H1 (cell line): ENCODE results near the gene MAPKAP1. TPM values are rescaled to one million over a fixed set of nuclear protein-coding genes. Genes with fewer than 3 reads are reported as not detected.
A peak's percentile ranks its signal among the peaks of the same experiment; 100 is the strongest.

Experiments
- ASH2L ChIP-seq: fragments of 200-600, 300-600 bp; sonication (generic); IDR thresholded peaks from one replicate; pipeline ENCODE4 v1.7.1; 2017; ENCODE audit warnings: low read length
- EGR1 ChIP-seq: IDR thresholded peaks from 2 replicates; pipeline ENCODE4 v1.6.1; 2011; ENCODE audit warnings: low read depth, low read length, borderline replicate concordance
- EP300 ChIP-seq, 2 experiments: IDR thresholded peaks; 1 replicate in 1 of 2; 2 replicates in 1 of 2; pipeline ENCODE4 v1.6.1; 2011 to 2012; ENCODE audit warnings: low read depth in 2 of 2, low read length in 2 of 2, mild to moderate bottlenecking in 2 of 2, borderline replicate concordance in 1 of 2, inconsistent platforms in 1 of 2, moderate library complexity in 1 of 2
- HDAC2 ChIP-seq, 2 experiments: fragments of 300-600 bp in 1 of 2; sonication (generic) in 1 of 2; IDR thresholded peaks; 2 replicates each; pipeline ENCODE4 v1.6.1; 2011 to 2012; ENCODE audit warnings: low read depth in 2 of 2, low read length in 2 of 2, mild to moderate bottlenecking in 2 of 2, moderate library complexity in 2 of 2, borderline replicate concordance in 1 of 2, inconsistent platforms in 1 of 2
- KDM1A ChIP-seq: fragments of 200-600, 300-600 bp; sonication (generic); IDR thresholded peaks from 2 replicates; pipeline ENCODE4 v1.7.1; 2016; ENCODE audit warnings: mild to moderate bottlenecking, low read length, borderline replicate concordance
- KDM4A ChIP-seq: IDR thresholded peaks from one replicate; pipeline ENCODE4 v1.7.1; 2012; ENCODE audit warnings: low read depth, mild to moderate bottlenecking, moderate library complexity, low read length, inconsistent platforms; ENCODE audit not compliant: severe bottlenecking
- MAFK ChIP-seq: IDR thresholded peaks from 2 replicates; pipeline ENCODE4 v1.6.1; 2012; ENCODE audit warnings: low read depth, mild to moderate bottlenecking, improper control_type of control experiment, low read length
- NANOG ChIP-seq: IDR thresholded peaks from 2 replicates; pipeline ENCODE4 v1.6.1; 2011; ENCODE audit warnings: low read length, low read depth, mild to moderate bottlenecking, inconsistent platforms; ENCODE audit not compliant: insufficient read depth, poor library complexity, severe bottlenecking
- POLR2A ChIP-seq, 2 experiments: IDR thresholded peaks; 1 replicate in 1 of 2; 2 replicates in 1 of 2; pipeline ENCODE4 v1.6.1; 2011; ENCODE audit warnings: low read depth in 2 of 2, low read length in 2 of 2, mild to moderate bottlenecking in 2 of 2; ENCODE audit errors: control extremely low read depth in 1 of 2
- POLR2AphosphoS5 ChIP-seq: IDR thresholded peaks from 2 replicates; pipeline ENCODE4 v1.6.1; 2011; ENCODE audit warnings: low read depth, low read length
- POU5F1 ChIP-seq: IDR thresholded peaks from 2 replicates; pipeline ENCODE4 v1.6.1; 2011; ENCODE audit warnings: low read depth, mild to moderate bottlenecking, low read length, moderate library complexity
- RNF2 ChIP-seq: fragments of 200-900, 300-1000 bp; sonication (generic); IDR thresholded peaks from 2 replicates; pipeline ENCODE4 v1.7.1; 2016; ENCODE audit warnings: borderline replicate concordance, low read depth, mild to moderate bottlenecking, antibody characterized with exemption, low read length; ENCODE audit not compliant: poor library complexity, severe bottlenecking; ENCODE audit errors: missing control alignments
- SAP30 ChIP-seq: fragments of 300-600 bp; sonication (generic); IDR thresholded peaks from 2 replicates; pipeline ENCODE4 v1.7.1; 2012; ENCODE audit warnings: low read length, moderate library complexity, mild to moderate bottlenecking, inconsistent platforms; ENCODE audit not compliant: insufficient read depth, insufficient replicate concordance
- SIN3A ChIP-seq, 2 experiments: IDR thresholded peaks in 1 of 2; conservative IDR thresholded peaks in 1 of 2; 2 replicates each; pipeline ENCODE4 v1.6.1; 2011 to 2012; ENCODE audit warnings: low read length in 2 of 2, improper control_type of control experiment in 1 of 2, low read depth in 1 of 2, mild to moderate bottlenecking in 1 of 2
- SIRT6 ChIP-seq: IDR thresholded peaks from one replicate; pipeline ENCODE4 v1.7.1; 2012; ENCODE audit warnings: low read length, inconsistent platforms
- SP1 ChIP-seq: IDR thresholded peaks from 2 replicates; pipeline ENCODE4 v1.6.1; 2011; ENCODE audit warnings: low read depth, low read length
- SP2 ChIP-seq: IDR thresholded peaks from 2 replicates; pipeline ENCODE4 v1.6.1; 2012; ENCODE audit warnings: mild to moderate bottlenecking, low read length, inconsistent platforms
- TAF1 ChIP-seq: IDR thresholded peaks from 2 replicates; pipeline ENCODE4 v1.6.1; 2011; ENCODE audit warnings: mild to moderate bottlenecking, low read depth, low read length
- YY1 ChIP-seq: IDR thresholded peaks from 2 replicates; pipeline ENCODE4 v1.6.1; 2011; ENCODE audit warnings: low read depth, mild to moderate bottlenecking, low read length
- polyA plus RNA-seq, 7 experiments: library from polyadenylated mRNA; depleted of rRNA in 3 of 7; stranded (reverse) in 5 of 7; unstranded in 2 of 7; fragments of >200 nt in 5 of 7; fragments of 200-250 nt in 2 of 7; gene quantifications; 1 replicate in 5 of 7; 2 replicates in 1 of 7; 4 replicates in 1 of 7; pipeline versions ENCODE4 v1.2.1 to v1.2.3, GENCODE V29; 2011 to 2013; ENCODE audit warnings: missing spikeins in 2 of 7, mixed read lengths in 2 of 7
- total RNA-seq: library from RNA; stranded (reverse); fragmentation: NEBNext Ultra II Directional; extraction: Animal tissue kit (Norgen Biotek cat#: 25700); gene quantifications from 2 replicates; pipeline ENCODE4 v1.2.1, GENCODE V29; 2021
- TF ChIP-seq, protein P1 (sequence below): IDR thresholded peaks from 2 replicates; pipeline ENCODE4 v1.6.1; 2012; ENCODE audit warnings: low read length, inconsistent platforms
- TF ChIP-seq, protein P2 (sequence below): IDR thresholded peaks from 2 replicates; pipeline ENCODE4 v1.6.1; 2012; ENCODE audit warnings: inconsistent platforms

MAPKAP1 gene
- total and polyA plus RNA-seq, 2 of the 8 experiments (the other 6 are each of a cell fraction or from before 2014, with no cell fraction given): 79.2 to 140 TPM

DNA sequence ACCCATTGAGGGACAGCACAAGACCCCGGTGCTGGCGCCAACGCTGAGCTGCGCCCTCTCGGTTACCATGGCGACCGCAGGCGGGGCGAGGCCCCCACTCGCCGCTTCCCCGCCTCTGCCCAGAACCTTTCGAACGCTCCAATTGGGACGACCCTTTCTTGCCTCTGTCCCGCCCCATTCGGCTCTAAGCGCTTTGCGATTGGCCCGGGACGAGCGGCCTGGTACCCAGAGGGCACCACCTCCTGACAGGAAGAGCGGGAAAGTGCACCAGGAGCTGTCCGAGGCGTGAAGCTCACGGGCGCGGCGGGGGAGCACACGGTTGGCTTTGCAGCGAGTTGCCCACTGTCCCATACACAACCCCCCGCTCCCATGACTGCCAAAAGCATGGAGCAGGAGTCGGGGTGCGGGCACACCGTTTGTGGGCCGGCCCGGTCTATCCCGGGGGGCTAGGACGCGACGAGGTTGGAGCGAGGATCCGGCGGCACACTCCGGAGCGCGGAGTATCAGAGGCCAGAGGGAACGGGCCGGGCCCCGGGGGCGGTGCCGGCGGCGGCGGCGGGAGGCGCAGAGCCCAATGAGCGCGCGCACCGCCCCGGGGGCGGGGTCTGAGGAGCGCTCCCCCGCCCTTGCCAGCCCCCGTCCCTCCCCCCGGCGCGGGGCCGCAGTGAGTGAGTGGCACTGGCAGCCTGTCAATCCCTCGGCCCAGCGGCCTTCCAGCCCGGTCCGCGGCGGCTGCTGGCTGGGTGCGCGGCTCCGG lies 39.2 kb upstream of the MAPKAP1 start (continued):
- TF ChIP-seq SP1 (peak; percentile 86), NANOG (peak; percentile 9), SAP30 (no peak), TAF1 (peak; percentile 55; the same call in 1 of the 2 replicates), POLR2A (IDR thresholded peaks at IDR 0.05; ENCODE audit: control extremely low read depth in 1 of 2, low read depth in 2 of 2, low read length in 2 of 2) (peak in 1 of 2 experiments; percentile 30; a peak in 2 of 3 replicates), KDM4A (peak; percentile 99), ASH2L (peak; percentile 91), SP2 (peak; percentile 32; the same call in 1 of the 2 replicates), POLR2AphosphoS5 (peak; percentile 39; the same call in 1 of the 2 replicates), RNF2 (peak; percentile 79), POU5F1 (no peak), SIRT6 (no peak), EP300 (IDR thresholded peaks at IDR 0.05; ENCODE audit: borderline replicate concordance in 1 of 2, low read depth in 2 of 2, low read length in 2 of 2) (peak in 1 of 2 experiments; percentile 10; a peak in 1 of 3 replicates), KDM1A (peak; percentile 81), SIN3A (conservative IDR thresholded peaks at IDR 0.05 in 1 of 2, IDR thresholded peaks at IDR 0.05 in 1 of 2; ENCODE audit: low read depth in 1 of 2, low read length in 2 of 2) (peak; percentile 55 to 87; a peak in 2 of 4 replicates), HDAC2 (IDR thresholded peaks at IDR 0.05; ENCODE audit: borderline replicate concordance in 1 of 2, low read depth in 2 of 2, low read length in 2 of 2) (peak in 1 of 2 experiments; percentile 94; a peak in 2 of 4 replicates), YY1 (0 out of 2 replicates have a peak, but pooled peaks have one; percentile 40), MAFK (no peak), EGR1 (no peak)
- TF ChIP-seq, protein P1, sequence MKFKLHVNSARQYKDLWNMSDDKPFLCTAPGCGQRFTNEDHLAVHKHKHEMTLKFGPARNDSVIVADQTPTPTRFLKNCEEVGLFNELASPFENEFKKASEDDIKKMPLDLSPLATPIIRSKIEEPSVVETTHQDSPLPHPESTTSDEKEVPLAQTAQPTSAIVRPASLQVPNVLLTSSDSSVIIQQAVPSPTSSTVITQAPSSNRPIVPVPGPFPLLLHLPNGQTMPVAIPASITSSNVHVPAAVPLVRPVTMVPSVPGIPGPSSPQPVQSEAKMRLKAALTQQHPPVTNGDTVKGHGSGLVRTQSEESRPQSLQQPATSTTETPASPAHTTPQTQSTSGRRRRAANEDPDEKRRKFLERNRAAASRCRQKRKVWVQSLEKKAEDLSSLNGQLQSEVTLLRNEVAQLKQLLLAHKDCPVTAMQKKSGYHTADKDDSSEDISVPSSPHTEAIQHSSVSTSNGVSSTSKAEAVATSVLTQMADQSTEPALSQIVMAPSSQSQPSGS: peak; percentile 51; the same call in 1 of the 2 replicates
- TF ChIP-seq, protein P2, sequence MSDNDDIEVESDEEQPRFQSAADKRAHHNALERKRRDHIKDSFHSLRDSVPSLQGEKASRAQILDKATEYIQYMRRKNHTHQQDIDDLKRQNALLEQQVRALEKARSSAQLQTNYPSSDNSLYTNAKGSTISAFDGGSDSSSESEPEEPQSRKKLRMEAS: peak; percentile 100
